GM10248 (cell line): ENCODE measurements around the gene ZFP91.

Experiments used
- CTCF ChIA-PET: fragments of 300-600 bp; sonication (Branson Sonifier 250); formaldehyde crosslinking; extraction: SDS; loops from one replicate; lab custom pipeline; 2021; ENCODE audit warnings: antibody characterized with exemption; lab: Yijun Ruan, JAX
- POLR2A ChIA-PET: fragments of 350-650 bp; sonication (Branson Sonifier 250); formaldehyde crosslinking; extraction: SDS; loops from one replicate; lab custom pipeline; 2020; ENCODE audit warnings: antibody characterized with exemption; lab: Yijun Ruan, JAX
- DNase-seq: peaks from one replicate; pipeline ENCODE4 v3.0.0; 2012; ENCODE audit errors: extremely low spot score
- TF ChIP-seq, protein P1 (sequence below): IDR thresholded peaks from 2 replicates; pipeline ENCODE4 v1.5.1; 2012; ENCODE audit warnings: mild to moderate bottlenecking, low read depth; ENCODE audit errors: extremely low read depth, missing control alignments, control extremely low read depth

Gene ZFP91

DNA sequence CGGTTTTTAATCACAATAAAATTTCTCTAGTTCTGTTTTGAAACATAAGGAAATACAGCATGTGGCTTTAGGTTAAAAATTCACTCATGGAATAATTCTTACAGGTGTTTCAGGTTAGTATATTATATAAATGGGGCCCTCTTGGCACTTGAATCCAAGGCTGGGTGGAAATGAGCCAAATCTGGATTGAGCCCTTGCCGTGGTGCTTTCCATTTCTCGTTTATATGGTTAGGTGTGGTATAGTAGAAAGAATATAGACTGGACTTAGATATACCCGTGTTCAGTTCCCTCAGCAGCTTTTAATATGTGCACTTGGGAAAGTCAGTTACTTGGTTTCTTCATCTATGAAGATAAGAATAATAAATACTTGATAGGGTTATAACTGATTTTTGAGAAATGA, 16.0 kb downstream of the ZFP91 start:
- POLR2A ChIA-PET: no interaction called here
- no peak for DNase-seq
- CTCF ChIA-PET: interaction anchor here (1.6 to 3.1 kb wide), 3 partner anchors 11 to 35 kb away, joined by 5 to 12 read pairs (median 6); no protein-coding TSS in a partner anchor
- TF ChIP-seq, protein P1, sequence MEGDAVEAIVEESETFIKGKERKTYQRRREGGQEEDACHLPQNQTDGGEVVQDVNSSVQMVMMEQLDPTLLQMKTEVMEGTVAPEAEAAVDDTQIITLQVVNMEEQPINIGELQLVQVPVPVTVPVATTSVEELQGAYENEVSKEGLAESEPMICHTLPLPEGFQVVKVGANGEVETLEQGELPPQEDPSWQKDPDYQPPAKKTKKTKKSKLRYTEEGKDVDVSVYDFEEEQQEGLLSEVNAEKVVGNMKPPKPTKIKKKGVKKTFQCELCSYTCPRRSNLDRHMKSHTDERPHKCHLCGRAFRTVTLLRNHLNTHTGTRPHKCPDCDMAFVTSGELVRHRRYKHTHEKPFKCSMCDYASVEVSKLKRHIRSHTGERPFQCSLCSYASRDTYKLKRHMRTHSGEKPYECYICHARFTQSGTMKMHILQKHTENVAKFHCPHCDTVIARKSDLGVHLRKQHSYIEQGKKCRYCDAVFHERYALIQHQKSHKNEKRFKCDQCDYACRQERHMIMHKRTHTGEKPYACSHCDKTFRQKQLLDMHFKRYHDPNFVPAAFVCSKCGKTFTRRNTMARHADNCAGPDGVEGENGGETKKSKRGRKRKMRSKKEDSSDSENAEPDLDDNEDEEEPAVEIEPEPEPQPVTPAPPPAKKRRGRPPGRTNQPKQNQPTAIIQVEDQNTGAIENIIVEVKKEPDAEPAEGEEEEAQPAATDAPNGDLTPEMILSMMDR: no peak

DNA sequence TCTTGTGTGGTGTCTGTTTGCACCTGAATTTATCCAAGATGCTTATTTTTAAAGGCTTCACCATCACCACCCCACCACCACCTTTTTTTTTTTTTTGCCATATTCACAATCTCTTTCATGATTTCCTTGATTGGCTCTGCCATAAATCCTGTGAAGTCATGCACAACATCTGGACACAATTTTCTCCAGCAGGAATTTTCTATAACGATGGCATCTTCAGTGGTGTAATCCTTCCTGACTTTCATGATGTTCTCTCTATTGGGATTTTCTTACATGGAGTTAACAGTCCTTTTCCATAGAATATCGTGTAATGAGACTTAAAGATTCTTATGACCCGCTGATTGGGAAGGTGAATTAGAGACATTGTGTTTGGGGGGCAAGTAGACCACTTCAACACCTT, 17.8 kb downstream of the ZFP91 start:
- TF ChIP-seq, protein P1: no peak
- no peak for DNase-seq
- ChIA-PET CTCF (interaction anchor here (0.9 to 3.1 kb wide), 4 partner anchors 14 to 51 kb away, joined by 3 to 12 read pairs (median 4); no protein-coding TSS in a partner anchor), POLR2A (no interaction called here)

DNA sequence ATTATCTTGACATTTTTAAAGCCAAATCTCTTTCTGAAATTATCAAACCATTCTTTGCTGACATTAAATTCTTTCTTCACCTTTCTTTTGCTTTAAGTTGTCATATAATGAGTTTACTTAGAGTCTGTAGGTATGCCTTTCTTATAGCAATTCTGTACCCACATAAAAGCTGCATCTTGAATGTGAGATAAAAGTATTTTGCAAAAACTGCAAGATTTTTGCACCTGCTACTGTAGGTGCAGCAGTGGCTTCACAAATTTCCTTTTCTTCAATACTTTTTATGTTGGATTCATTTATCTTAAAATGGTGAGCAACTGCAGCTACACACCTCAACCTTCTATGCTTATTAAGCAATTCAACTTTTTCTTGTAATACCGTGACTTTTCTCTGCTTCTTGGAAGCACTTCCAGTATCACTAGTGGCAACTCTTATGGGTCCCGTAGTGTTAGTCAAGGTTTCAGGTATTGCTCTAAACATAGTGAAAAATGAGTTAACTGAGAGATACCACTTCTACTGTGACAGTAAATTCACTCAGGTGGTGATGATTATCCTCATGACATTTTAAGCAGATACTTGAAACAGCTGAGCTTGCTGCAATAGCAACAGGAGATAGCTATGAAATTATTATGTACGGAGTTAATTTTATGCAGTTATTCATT, 18.8 kb downstream of the ZFP91 start:
- ChIA-PET POLR2A (no interaction called here), CTCF (interaction anchor here (1.0 to 3.1 kb wide), 3 partner anchors 20 to 50 kb away, joined by 4 to 12 read pairs (median 4); no protein-coding TSS in a partner anchor)
- no peak for DNase-seq
- TF ChIP-seq, protein P1: no peak

DNA sequence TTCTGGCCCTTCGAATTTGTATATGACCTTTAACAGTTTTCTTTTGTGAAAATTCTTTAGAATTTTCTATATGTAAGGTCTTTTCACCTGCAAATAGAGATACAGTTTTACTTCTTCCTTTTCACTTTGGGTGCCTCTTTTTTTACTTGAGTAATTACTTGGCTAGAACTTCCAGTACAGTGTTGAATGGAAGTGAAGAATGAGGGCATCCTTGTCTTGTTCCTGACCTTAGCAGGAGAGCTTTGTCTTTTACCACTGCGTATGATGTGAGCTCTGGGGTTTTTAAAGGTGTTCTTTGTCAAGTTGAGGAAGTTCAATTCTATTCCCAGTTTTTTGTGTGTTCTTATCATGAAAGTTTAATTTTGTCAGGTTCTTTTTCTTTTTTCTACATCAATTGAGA, 21.6 kb downstream of the ZFP91 start:
- ChIA-PET POLR2A (no interaction called here), CTCF (no interaction called here)
- TF ChIP-seq, protein P1: no peak
- no peak for DNase-seq

DNA sequence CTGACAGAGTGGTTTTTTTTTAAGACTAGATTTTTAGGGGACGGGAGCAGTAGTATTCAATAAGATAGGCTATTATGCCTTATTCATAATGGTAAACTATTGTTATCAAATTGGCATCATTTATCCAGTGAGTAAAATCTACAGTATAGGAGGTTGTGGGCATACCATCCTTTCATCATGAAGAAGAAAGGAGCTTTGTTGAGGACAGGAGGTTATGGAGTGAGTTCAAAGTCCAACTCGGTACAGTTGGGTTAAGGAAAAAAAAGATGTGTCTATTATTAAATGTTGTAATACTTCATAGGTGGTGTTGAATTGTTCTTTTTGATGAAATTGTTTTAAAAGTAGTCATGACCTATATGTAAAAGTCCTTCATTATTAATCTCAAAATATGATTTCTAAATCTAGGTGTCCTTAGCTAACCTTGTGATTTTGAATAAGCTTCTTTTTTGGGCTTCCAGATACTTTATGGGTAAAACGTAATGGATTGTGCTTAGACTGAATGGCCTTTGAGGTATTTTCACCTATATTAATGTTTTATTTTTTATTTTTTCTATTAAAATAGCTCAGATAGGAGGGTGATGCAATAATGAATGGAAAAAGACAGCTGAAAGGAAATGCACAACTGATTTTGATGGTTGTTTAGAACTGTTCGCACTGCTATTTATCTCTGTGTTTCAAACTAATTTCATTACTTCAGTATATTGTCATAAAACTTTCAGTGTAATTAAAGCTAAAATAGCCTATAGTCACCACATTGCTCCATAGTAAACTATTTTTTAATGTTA, 28.3 kb downstream of the ZFP91 start:
- POLR2A ChIA-PET: no interaction called here
- CTCF ChIA-PET: interaction anchor here (1.0 to 6.8 kb wide), 9 partner anchors 11 to 564 kb away, joined by 3 to 36 read pairs (median 3); partner anchors contain the start of gene LPXN
- DNase-seq: no peak
- TF ChIP-seq, protein P1: no peak

DNA sequence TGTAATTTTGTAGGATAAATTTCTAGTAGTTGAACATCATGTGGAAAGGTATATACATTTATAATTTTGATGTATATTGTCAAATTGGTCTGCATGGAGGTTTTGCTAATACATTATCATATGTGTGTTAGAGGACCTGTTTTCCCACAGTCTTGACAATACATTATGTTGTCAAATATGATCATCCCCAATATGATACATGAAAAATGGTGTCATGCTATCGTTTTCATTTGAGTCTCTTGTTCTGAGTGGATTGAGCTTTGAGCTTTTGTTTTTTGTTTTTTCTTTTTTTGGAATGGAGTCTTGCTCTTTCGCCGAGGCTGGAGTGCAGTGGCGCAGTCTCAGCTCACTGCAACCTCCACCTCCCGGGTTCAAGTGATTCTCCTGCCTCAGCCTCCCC, 29.5 kb downstream of the ZFP91 start:
- CTCF ChIA-PET: interaction anchor here (5.6 kb wide), 1 partner anchor 21 kb away, joined by 34 read pairs; no protein-coding TSS in a partner anchor
- POLR2A ChIA-PET: interaction anchor here (0.6 kb wide), 1 partner anchor 29 kb away, joined by 3 read pairs; no protein-coding TSS in a partner anchor
- no peak for DNase-seq
- TF ChIP-seq, protein P1: no peak
